Caco-2 (cell line): ENCODE measurements around the gene RAPGEF5. TPM values are rescaled to one million over a fixed set of nuclear protein-coding genes. Genes with fewer than 3 reads are reported as not detected.

Experiments used
- BruUV-seq: library from RNA; stranded (reverse); fragments of 400-500 nt; replicated peaks from 2 replicates; lab custom pipeline; 2021; lab: Mats Ljungman, UMichigan
- CTCF ChIA-PET: fragments of 300-600 bp; sonication (Branson Sonifier 250); formaldehyde crosslinking; loops from one replicate; lab custom pipeline; 2022; ENCODE audit warnings: antibody characterized with exemption; lab: Charles Lee
- POLR2A ChIA-PET: fragments of 300-600 bp; sonication (Branson Sonifier 250); formaldehyde crosslinking; loops from one replicate; lab custom pipeline; 2022; ENCODE audit warnings: antibody characterized with exemption; lab: Charles Lee
- DNase-seq, 2 experiments: peaks; one replicate each; pipeline versions ENCODE4 v3.0.0 to v3.0.0-alpha.2; 2020 to 2022
- H3K27me3 ChIP-seq: replicated peaks from 2 replicates; pipeline ENCODE4 v1.6.0; 2011; ENCODE audit warnings: low read length; ENCODE audit not compliant: control insufficient read depth, insufficient read depth
- H3K36me3 ChIP-seq: 2 replicates; pipeline ENCODE4 v1.5.1; 2011; ENCODE audit warnings: low read length; ENCODE audit not compliant: control insufficient read depth, insufficient read depth
- H3K4me1 ChIP-seq: fragments of 250-450 bp; sonication (Bioruptor Pico); 2 replicates; pipeline ENCODE4 v1.5.1; 2020; ENCODE audit warnings: mild to moderate bottlenecking
- H3K4me3 ChIP-seq: 2 replicates; pipeline ENCODE4 v1.5.1; 2011; ENCODE audit warnings: low read depth, mild to moderate bottlenecking, control low read depth, low read length
- H3K9me3 ChIP-seq: fragments of 250-450 bp; sonication (Bioruptor Pico); 2 replicates; pipeline ENCODE4 v1.5.1; 2020; ENCODE audit warnings: mild to moderate bottlenecking, moderate library complexity
- H3K27ac Mint-ChIP-seq: one replicate; pipeline ENCODE4 v1.8.0; 2022; ENCODE audit warnings: mixed read lengths; ENCODE audit not compliant: unreplicated experiment
- H3K27me3 Mint-ChIP-seq: one replicate; pipeline ENCODE4 v1.8.0; 2022; ENCODE audit warnings: mixed read lengths; ENCODE audit not compliant: insufficient read depth, unreplicated experiment
- H3K36me3 Mint-ChIP-seq: one replicate; pipeline ENCODE4 v1.8.0; 2022; ENCODE audit warnings: mild to moderate bottlenecking, mixed read lengths; ENCODE audit not compliant: insufficient read depth, unreplicated experiment
- H3K4me1 Mint-ChIP-seq: one replicate; pipeline ENCODE4 v1.8.0; 2022; ENCODE audit warnings: low read depth, mixed read lengths; ENCODE audit not compliant: unreplicated experiment
- H3K4me3 Mint-ChIP-seq: one replicate; pipeline ENCODE4 v1.8.0; 2022; ENCODE audit warnings: mild to moderate bottlenecking, moderate library complexity, mixed read lengths; ENCODE audit not compliant: unreplicated experiment
- H3K9me3 Mint-ChIP-seq: one replicate; pipeline ENCODE4 v1.8.0; 2022; ENCODE audit warnings: mixed read lengths; ENCODE audit not compliant: unreplicated experiment
- intact Hi-C: fragments of 100-400 bp; cut with micrococcal nuclease; formaldehyde crosslinking; loops from one replicate; pipeline ENCODE4 v1.10.0; 2022; ENCODE audit not compliant: unreplicated experiment
- total RNA-seq: library from RNA; stranded (reverse); gene quantifications from 2 replicates; pipeline ENCODE4 v1.2.3, GENCODE V29; 2022
- TF ChIP-seq, protein P1 (sequence below), 2 experiments: fragments of 200-600 bp in 1 of 2; IDR thresholded peaks; 1 replicate in 1 of 2; 2 replicates in 1 of 2; pipeline versions ENCODE4 v1.5.1 to v1.8.0; 2011 to 2022; ENCODE audit warnings: antibody characterized with exemption in 1 of 2, control low read depth in 1 of 2, inconsistent platforms in 1 of 2, low read depth in 1 of 2, low read length in 1 of 2, mild to moderate bottlenecking in 1 of 2, moderate library complexity in 1 of 2; ENCODE audit not compliant: insufficient read depth in 1 of 2, severe bottlenecking in 1 of 2, unreplicated experiment in 1 of 2

The RAPGEF5 gene
- total RNA-seq, 1 experiment from 2014 or later: 16.9 TPM

DNA sequence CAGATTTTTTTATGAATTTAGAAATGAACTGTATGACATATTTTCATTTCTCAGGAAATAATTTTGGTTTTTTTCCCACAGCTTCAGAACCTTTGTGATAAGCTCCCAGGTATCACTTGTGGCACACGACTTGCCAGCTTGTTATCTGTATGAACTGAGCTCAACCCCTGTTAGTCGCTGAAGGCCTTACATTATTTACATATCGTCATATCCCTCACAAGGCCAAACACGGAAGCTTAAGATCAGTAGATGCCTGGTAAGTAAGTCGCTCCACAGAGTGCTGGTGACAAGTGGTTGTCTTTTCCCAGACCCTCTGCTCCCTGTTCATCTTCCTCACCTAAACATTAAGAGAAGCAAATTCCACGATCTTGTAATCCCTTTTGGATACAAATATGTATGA, 55.2 kb downstream of the RAPGEF5 start:
- Histone ChIP-seq H3K4me3 (no peak overlapping the region), H3K9me3 (no peaks in the 10 kb centered on the region), H3K36me3 (peaks cover 4% of the 10 kb centered on the region), H3K4me1 (no peaks in the 10 kb centered on the region), H3K27me3 (no peaks in the 10 kb centered on the region)
- ChIA-PET CTCF (interaction anchor here (0.7 to 1.2 kb wide), 2 partner anchors 18 to 219 kb away, joined by 4 to 5 read pairs; no protein-coding TSS in a partner anchor), POLR2A (no interaction called here)
- Mint-ChIP-seq H3K27ac (no peak overlapping the region), H3K4me1 (no peaks in the 10 kb centered on the region), H3K36me3 (peaks cover 3% of the 10 kb centered on the region), H3K4me3 (no peak overlapping the region), H3K27me3 (no peaks in the 10 kb centered on the region), H3K9me3 (no peaks in the 10 kb centered on the region)
- TF ChIP-seq, protein P1, sequence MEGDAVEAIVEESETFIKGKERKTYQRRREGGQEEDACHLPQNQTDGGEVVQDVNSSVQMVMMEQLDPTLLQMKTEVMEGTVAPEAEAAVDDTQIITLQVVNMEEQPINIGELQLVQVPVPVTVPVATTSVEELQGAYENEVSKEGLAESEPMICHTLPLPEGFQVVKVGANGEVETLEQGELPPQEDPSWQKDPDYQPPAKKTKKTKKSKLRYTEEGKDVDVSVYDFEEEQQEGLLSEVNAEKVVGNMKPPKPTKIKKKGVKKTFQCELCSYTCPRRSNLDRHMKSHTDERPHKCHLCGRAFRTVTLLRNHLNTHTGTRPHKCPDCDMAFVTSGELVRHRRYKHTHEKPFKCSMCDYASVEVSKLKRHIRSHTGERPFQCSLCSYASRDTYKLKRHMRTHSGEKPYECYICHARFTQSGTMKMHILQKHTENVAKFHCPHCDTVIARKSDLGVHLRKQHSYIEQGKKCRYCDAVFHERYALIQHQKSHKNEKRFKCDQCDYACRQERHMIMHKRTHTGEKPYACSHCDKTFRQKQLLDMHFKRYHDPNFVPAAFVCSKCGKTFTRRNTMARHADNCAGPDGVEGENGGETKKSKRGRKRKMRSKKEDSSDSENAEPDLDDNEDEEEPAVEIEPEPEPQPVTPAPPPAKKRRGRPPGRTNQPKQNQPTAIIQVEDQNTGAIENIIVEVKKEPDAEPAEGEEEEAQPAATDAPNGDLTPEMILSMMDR (IDR thresholded peaks at IDR 0.05; ENCODE audit: insufficient read depth in 1 of 2, low read depth in 1 of 2, low read length in 1 of 2, severe bottlenecking in 1 of 2, unreplicated experiment in 1 of 2): no peak
- intact Hi-C loops: no loop called here
- BruUV-seq: no TSS peak
- no peak for DNase-seq

DNA sequence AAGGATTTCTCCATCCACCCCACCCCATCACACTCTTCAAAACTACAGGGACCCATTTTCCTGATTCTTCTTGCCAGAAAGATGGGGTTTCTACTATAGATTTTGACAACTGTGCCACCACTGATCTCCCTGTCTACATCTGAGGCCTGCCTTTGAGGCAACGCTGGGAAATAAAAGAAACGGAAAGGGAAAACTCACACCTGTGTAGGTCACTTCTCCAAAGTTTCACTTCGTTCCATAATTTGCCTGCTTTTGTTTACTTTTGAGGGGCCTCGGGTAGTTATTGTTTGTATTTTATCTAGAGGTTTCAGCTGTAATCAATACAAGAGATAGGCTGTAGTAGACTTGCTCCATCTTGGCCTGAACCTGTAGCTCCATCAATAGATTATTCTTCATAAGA, 56.1 kb downstream of the RAPGEF5 start:
- H3K36me3 ChIP-seq: peaks cover 2% of the 10 kb centered on the region; the same call in 1 of the 2 replicates
- no peaks in the 10 kb centered on the region for H3K4me1 ChIP-seq
- H3K9me3 Mint-ChIP-seq: no peaks in the 10 kb centered on the region
- no peaks in the 10 kb centered on the region for H3K27me3 Mint-ChIP-seq
- H3K4me3 Mint-ChIP-seq: no peak overlapping the region
- ChIA-PET CTCF (interaction anchor here (0.7 kb wide), 1 partner anchor 31 kb away, joined by 4 read pairs; no protein-coding TSS in a partner anchor), POLR2A (no interaction called here)
- H3K9me3 ChIP-seq: no peaks in the 10 kb centered on the region
- TF ChIP-seq, protein P1 (IDR thresholded peaks at IDR 0.05; ENCODE audit: insufficient read depth in 1 of 2, low read depth in 1 of 2, low read length in 1 of 2, severe bottlenecking in 1 of 2, unreplicated experiment in 1 of 2): no peak
- DNase-seq: no peak
- no peaks in the 10 kb centered on the region for H3K36me3 Mint-ChIP-seq
- no peaks in the 10 kb centered on the region for H3K4me1 Mint-ChIP-seq
- no peak overlapping the region for H3K4me3 ChIP-seq
- no peak overlapping the region for H3K27ac Mint-ChIP-seq
- BruUV-seq: no TSS peak
- H3K27me3 ChIP-seq: no peaks in the 10 kb centered on the region
- intact Hi-C loops: no loop called here

DNA sequence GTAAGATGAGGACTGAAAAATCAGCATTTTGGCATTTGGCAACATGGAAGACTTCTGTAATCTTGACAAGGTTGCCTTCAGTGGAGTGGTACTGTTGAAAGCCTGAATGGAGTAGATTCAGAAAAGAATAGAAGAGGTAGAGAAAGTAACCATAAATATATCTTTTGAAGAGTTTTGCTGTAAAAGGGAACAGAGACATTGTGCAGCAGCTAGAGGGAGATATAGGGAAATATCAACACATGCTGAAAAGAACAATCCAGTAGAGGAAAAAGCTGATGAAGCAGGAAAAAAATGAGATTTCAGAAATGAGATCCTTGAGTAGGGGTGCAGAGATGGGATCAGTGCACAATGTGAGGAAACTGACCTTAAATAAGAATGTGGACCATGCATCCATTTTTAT, 60.0 kb downstream of the RAPGEF5 start:
- Mint-ChIP-seq H3K36me3 (no peaks in the 10 kb centered on the region), H3K4me1 (no peaks in the 10 kb centered on the region), H3K4me3 (no peak overlapping the region), H3K27me3 (no peaks in the 10 kb centered on the region), H3K27ac (no peak overlapping the region), H3K9me3 (no peaks in the 10 kb centered on the region)
- H3K4me1 ChIP-seq: no peaks in the 10 kb centered on the region
- no peaks in the 10 kb centered on the region for H3K36me3 ChIP-seq
- H3K27me3 ChIP-seq: no peaks in the 10 kb centered on the region
- BruUV-seq: no TSS peak
- ChIA-PET CTCF (interaction anchor here (0.7 to 1.2 kb wide), 2 partner anchors 59 to 187 kb away, joined by 3 to 6 read pairs; no protein-coding TSS in a partner anchor), POLR2A (no interaction called here)
- TF ChIP-seq, protein P1 (IDR thresholded peaks at IDR 0.05; ENCODE audit: insufficient read depth in 1 of 2, low read depth in 1 of 2, low read length in 1 of 2, severe bottlenecking in 1 of 2, unreplicated experiment in 1 of 2): peak; percentile 16 to 27
- no peak overlapping the region for H3K4me3 ChIP-seq
- H3K9me3 ChIP-seq: no peaks in the 10 kb centered on the region
- DNase-seq: no peak
- intact Hi-C loops: loop anchor here (1.0 kb wide), 2 partner anchors 187 to 191 kb away; no protein-coding TSS in a partner anchor
